Ovary (tissue), 9 donors: Measurements from ENCODE around the gene HMGA1. TPM values are rescaled to one million over a fixed set of nuclear protein-coding genes. Genes with fewer than 3 reads are reported as not detected.

Experiments used
- DNase-seq, 5 donors: peaks; one replicate each; pipeline ENCODE4 v3.0.0-alpha.2; 2019 to 2020
- H3K27ac ChIP-seq, 2 donors: fragments of 200-600 bp; one replicate each; pipeline versions ENCODE4 v1.5.1 to v1.8.0; 2019 to 2022
- H3K27me3 ChIP-seq: fragments of 200-600 bp; one replicate; pipeline ENCODE4 v1.8.0; 2022
- H3K36me3 ChIP-seq: fragments of 200-600 bp; sonication (generic); one replicate; pipeline ENCODE4 v1.5.1; 2019
- H3K4me1 ChIP-seq: one replicate; pipeline ENCODE4 v1.8.1; 2013; ENCODE audit warnings: mild to moderate bottlenecking, moderate library complexity; ENCODE audit not compliant: insufficient read depth
- H3K4me3 ChIP-seq: fragments of 200-600 bp; sonication (generic); one replicate; pipeline ENCODE4 v1.5.1; 2017
- H3K9me3 ChIP-seq, 2 donors: fragments of 200-600 bp in 1 of 2; sonication (generic) in 1 of 2; one replicate each; pipeline versions ENCODE4 v1.5.1 to v1.8.1; 2013 to 2019; ENCODE audit warnings: mild to moderate bottlenecking in 1 of 2, moderate library complexity in 1 of 2
- EP300 ChIP-seq: sonication (generic); formaldehyde crosslinking; IDR thresholded peaks from one replicate; pipeline ENCODE4 v1.6.1; 2017; ENCODE audit warnings: antibody characterized with exemption
- POLR2A ChIP-seq: fragments of 450-650 bp; IDR thresholded peaks from one replicate; pipeline ENCODE4 v1.6.1; 2017; ENCODE audit warnings: antibody characterized with exemption, mild to moderate bottlenecking, moderate library complexity
- WGBS, 3 donors: extraction: QIAGEN DNeasy Blood & Tissue Kit in 1 of 3; methylation state at CpG; one replicate each; pipeline versions ENCODE4 v1.1.5 to v1.1.7; 2013 to 2017; 5-methylcytosine and 5-hydroxymethylcytosine counted together
- intact Hi-C, 4 donors: fragments of 100-400 bp; cut with DNase I; formaldehyde crosslinking; loops; one replicate each; pipeline versions ENCODE4 v1.11.0 to v1.15.1; 2022 to 2023
- microRNA-seq, 3 donors: library from miRNA; unstranded; fragments of <30 nt; microRNA quantifications; one replicate each; pipeline versions ENCODE4 to v1.2.0, GENCODE V29; 2019 to 2020
- polyA plus RNA-seq, 2 donors: library from polyadenylated mRNA; stranded (reverse); fragments of 200-250 nt in 1 of 2; fragments of 350-450 nt in 1 of 2; fragmentation: Illumina TruSeq in 1 of 2; extraction: RNeasy Lipid Tissue Mini Kit (QIAGEN cat#74804) in 1 of 2; gene quantifications; one replicate each; pipeline ENCODE4 v1.2.3, GENCODE V29; 2013 to 2014
- small RNA-seq: library from RNA; depleted of rRNA; stranded (forward); fragments of <200 nt; gene quantifications from one replicate; pipeline ENCODE3, GENCODE V24; 2016
- total RNA-seq, 7 donors: library from RNA; depleted of rRNA in 2 of 7; stranded (reverse); fragments of >200 nt in 2 of 7; fragmentation: NEBNext Ultra II Directional in 3 of 7; extraction: Animal tissue kit (Norgen Biotek cat#: 25700) in 3 of 7; gene quantifications; one replicate each; pipeline versions ENCODE4 v1.1.0 to v1.2.4, GENCODE V29; 2016 to 2023
- TF ChIP-seq, protein P1 (sequence below), 3 donors: fragments of 450-650 bp in 2 of 3; fragments of 200-600 bp in 1 of 3; IDR thresholded peaks; one replicate each; pipeline versions ENCODE4 v1.5.1 to v1.8.0; 2016 to 2022; ENCODE audit warnings: antibody characterized with exemption in 3 of 3, mild to moderate bottlenecking in 1 of 3
- donor health status: DM: no; HTN: no; CAD: no; lungs with moderate emphysema.
- donor health status: DM: no; HTN: no; CAD: no.
- donor health status: Bipolar disorder and iron deficiency.
- donor health status: DM: yes; HTN: yes; CAD: no.
- donor health status: DM: no; HTN: no; CAD: no.
- donor health status: DM: yes; HTN: yes; CAD: no.

HMGA1 gene
- total and polyA plus RNA-seq, 9 donors: 2.4 to 39.9 (median 8.0) TPM

DNA sequence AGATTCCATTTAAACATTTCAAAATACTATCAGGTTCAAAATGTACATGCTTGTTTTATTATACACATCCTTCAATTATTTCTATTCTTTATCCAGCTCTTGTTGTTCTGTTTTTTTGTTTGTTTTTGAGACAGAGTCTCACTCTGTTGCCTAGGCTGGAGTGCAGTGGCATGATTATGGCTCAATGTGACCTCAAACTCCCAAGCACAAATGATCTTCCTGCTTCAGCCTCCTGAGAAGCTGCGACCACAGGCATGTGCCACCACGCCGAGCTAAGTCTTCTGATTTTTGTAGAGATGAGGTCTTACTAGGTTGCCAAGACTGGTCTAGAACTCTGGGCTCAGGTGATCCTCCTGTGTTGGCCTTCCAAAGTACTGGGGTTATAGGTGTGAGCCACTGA, 56.3 kb downstream of the HMGA1 start:
- no peaks in the 10 kb centered on the region for H3K36me3 ChIP-seq
- H3K27ac ChIP-seq: no peak overlapping the region
- 96 to 98% (median 97%) methylated on average over 3 of the region's 3 CpGs for WGBS, 3 donors

DNA sequence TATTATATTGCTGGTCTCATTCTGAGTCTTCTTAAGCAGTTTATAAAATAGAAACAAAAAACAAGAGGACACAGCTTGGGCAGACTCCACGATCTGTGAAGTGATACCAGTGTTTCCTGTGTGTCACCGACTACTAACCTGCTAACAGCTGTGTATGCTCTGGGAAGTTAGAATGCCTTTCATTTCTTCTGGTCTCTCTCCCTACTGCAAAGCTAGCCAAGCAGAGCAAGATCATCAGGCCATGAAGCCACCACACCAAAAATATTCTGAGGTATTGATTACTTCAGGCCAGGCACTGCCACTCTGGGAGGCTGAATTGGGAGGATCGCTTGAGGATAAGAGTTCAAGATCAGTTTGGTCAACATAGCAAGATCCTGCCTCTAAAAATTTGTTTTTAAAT, 59.0 kb downstream of the HMGA1 start:
- Histone ChIP-seq H3K36me3 (no peaks in the 10 kb centered on the region), H3K9me3 (no peaks in the 10 kb centered on the region), H3K27ac (no peak overlapping the region), H3K27me3 (no peaks in the 10 kb centered on the region), H3K4me3 (no peak overlapping the region), H3K4me1 (no peaks in the 10 kb centered on the region)
- WGBS, 3 donors: 67 to 72% (median 68%) methylated on average over 3 of the region's 3 CpGs
- intact Hi-C loops: no loop called here
- no peak for DNase-seq
- no peak for TF ChIP-seq POLR2A
- TF ChIP-seq, protein P1, sequence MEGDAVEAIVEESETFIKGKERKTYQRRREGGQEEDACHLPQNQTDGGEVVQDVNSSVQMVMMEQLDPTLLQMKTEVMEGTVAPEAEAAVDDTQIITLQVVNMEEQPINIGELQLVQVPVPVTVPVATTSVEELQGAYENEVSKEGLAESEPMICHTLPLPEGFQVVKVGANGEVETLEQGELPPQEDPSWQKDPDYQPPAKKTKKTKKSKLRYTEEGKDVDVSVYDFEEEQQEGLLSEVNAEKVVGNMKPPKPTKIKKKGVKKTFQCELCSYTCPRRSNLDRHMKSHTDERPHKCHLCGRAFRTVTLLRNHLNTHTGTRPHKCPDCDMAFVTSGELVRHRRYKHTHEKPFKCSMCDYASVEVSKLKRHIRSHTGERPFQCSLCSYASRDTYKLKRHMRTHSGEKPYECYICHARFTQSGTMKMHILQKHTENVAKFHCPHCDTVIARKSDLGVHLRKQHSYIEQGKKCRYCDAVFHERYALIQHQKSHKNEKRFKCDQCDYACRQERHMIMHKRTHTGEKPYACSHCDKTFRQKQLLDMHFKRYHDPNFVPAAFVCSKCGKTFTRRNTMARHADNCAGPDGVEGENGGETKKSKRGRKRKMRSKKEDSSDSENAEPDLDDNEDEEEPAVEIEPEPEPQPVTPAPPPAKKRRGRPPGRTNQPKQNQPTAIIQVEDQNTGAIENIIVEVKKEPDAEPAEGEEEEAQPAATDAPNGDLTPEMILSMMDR (IDR thresholded peaks at IDR 0.05): no peak
- TF ChIP-seq EP300: no peak

More for the DNA sequence above, 56.3 kb downstream of the HMGA1 start:
- Histone ChIP-seq H3K4me1 (no peaks in the 10 kb centered on the region), H3K9me3 (no peaks in the 10 kb centered on the region), H3K27me3 (no peaks in the 10 kb centered on the region), H3K4me3 (no peak overlapping the region)
- intact Hi-C loops: no loop called here
- DNase-seq: no peak
- TF ChIP-seq, protein P1 (IDR thresholded peaks at IDR 0.05): no peak
- TF ChIP-seq POLR2A: no peak
- no peak for TF ChIP-seq EP300

Small RNAs within 50 kb of the gene (microRNA-seq; reads per million reads assigned to microRNA genes)
- 0 reads per million in 3 donors for gene MIR6835

Small RNAs within 50 kb of the gene (small RNA-seq; reads per million reads assigned to genes)
- not detected for gene MIR6835

Other genes with a start within 250 kb of the HMGA1 start
- under 1 TPM in 5 of 7 donors, not detected in 2; under 0.01 to 0.37 (median 0.15) TPM for gene GRM4, start 90.8 kb upstream of the HMGA1 start, total RNA-seq
- gene GRM4, start 90.8 kb upstream of the HMGA1 start, polyA plus RNA-seq: under 1 TPM; 0.05 to 0.06 TPM
- gene SMIM29, start 12.1 kb downstream of the HMGA1 start, total RNA-seq: 10 to 100 TPM; 14.7 to 26.6 (median 17.8) TPM
- gene SMIM29, start 12.1 kb downstream of the HMGA1 start, polyA plus RNA-seq: 10 to 100 TPM in 1 of 2 donors, 1 to 10 TPM in 1; 2.0 to 26.3 TPM
- 10 to 100 TPM; 23.2 to 60.7 (median 50.9) TPM for gene NUDT3, start 155.8 kb downstream of the HMGA1 start, total RNA-seq
- 10 to 100 TPM; 16.0 to 25.8 TPM for gene NUDT3, start 155.8 kb downstream of the HMGA1 start, polyA plus RNA-seq
- gene RPS10, start 189.2 kb downstream of the HMGA1 start, total RNA-seq: over 10,000 TPM in 1 of 7 donors, 1,000 to 10,000 TPM in 6; 2,362 to 10,077 (median 2,497) TPM
- 1,000 to 10,000 TPM; 1,945 to 5,240 TPM for gene RPS10, start 189.2 kb downstream of the HMGA1 start, polyA plus RNA-seq
- gene PACSIN1, start 229.2 kb downstream of the HMGA1 start, total RNA-seq: under 1 TPM in 5 of 7 donors, not detected in 2; 0.08 to 0.47 (median 0.35) TPM
- gene PACSIN1, start 229.2 kb downstream of the HMGA1 start, polyA plus RNA-seq: under 1 TPM; 0.45 to 0.55 TPM